Tibial nerve (tissue), 4 donors: Measurements from ENCODE around the gene PTGES2. TPM values are rescaled to one million over a fixed set of nuclear protein-coding genes. Genes with fewer than 3 reads are reported as not detected.

Source experiments
- DNase-seq, 2 donors: peaks; one replicate each; pipeline ENCODE4 v3.0.0-alpha.2; 2019; ENCODE audit warnings: low spot score in 2 of 2
- H3K27ac ChIP-seq, 4 donors: fragments of 200-600 bp; sonication (generic) in 3 of 4; one replicate each; pipeline ENCODE4 v1.5.1; 2017 to 2019; ENCODE audit warnings: mild to moderate bottlenecking in 1 of 4
- H3K27me3 ChIP-seq, 2 donors: fragments of 200-600 bp; sonication (generic) in 1 of 2; one replicate each; pipeline versions ENCODE4 v1.5.1 to v1.6.0; 2017 to 2019
- H3K36me3 ChIP-seq, 3 donors: fragments of 200-600 bp; sonication (generic); one replicate each; pipeline ENCODE4 v1.5.1; 2018 to 2019
- H3K4me1 ChIP-seq, 4 donors: fragments of 200-600 bp; sonication (generic) in 3 of 4; one replicate each; pipeline ENCODE4 v1.5.1; 2017 to 2019
- H3K4me3 ChIP-seq, 4 donors: fragments of 200-600 bp; sonication (generic) in 3 of 4; one replicate each; pipeline ENCODE4 v1.5.1; 2017 to 2019; ENCODE audit warnings: mild to moderate bottlenecking in 1 of 4, moderate library complexity in 1 of 4
- H3K9me3 ChIP-seq, 4 donors: fragments of 200-600 bp; sonication (generic) in 3 of 4; one replicate each; pipeline ENCODE4 v1.5.1; 2017 to 2019
- EP300 ChIP-seq, 2 donors: sonication (generic); formaldehyde crosslinking; IDR thresholded peaks; one replicate each; pipeline ENCODE4 v1.6.1; 2017; ENCODE audit warnings: antibody characterized with exemption in 2 of 2, mild to moderate bottlenecking in 1 of 2
- POLR2A ChIP-seq, 2 donors: fragments of 450-650 bp; IDR thresholded peaks; one replicate each; pipeline ENCODE4 v1.6.1; 2017; ENCODE audit warnings: antibody characterized with exemption in 2 of 2, mild to moderate bottlenecking in 2 of 2, moderate library complexity in 2 of 2
- WGBS, 2 donors: methylation state at CpG; one replicate each; pipeline ENCODE4 v1.1.5; 2018; 5-methylcytosine and 5-hydroxymethylcytosine counted together
- total RNA-seq, 4 donors: library from RNA; depleted of rRNA; stranded (reverse); fragments of >200 nt; gene quantifications; one replicate each; pipeline ENCODE4 v1.1.0, GENCODE V29; 2016
- TF ChIP-seq, protein P1 (sequence below), 5 experiments: fragments of 200-600 bp in 3 of 5; fragments of 450-650 bp in 2 of 5; sonication (generic) in 3 of 5; IDR thresholded peaks; one replicate each; pipeline ENCODE4 v1.5.1; 2016 to 2019; ENCODE audit warnings: antibody characterized with exemption in 5 of 5, mild to moderate bottlenecking in 3 of 5, moderate library complexity in 2 of 5

The PTGES2 gene
- total RNA-seq, 4 donors from 2014 or later, result 68.9 to 180 (median 74.7) TPM

GRCh38 chr9:128117613-128118471, 9.7 kb downstream of the PTGES2 start:
- peak; percentile 88 to 95 for DNase-seq
- Histone ChIP-seq H3K9me3 (no peaks in the 10 kb centered on the region), H3K36me3 (peaks cover 0 to 61% (median 0%) of the 10 kb centered on the region in 3 donors), H3K27me3 (no peaks in the 10 kb centered on the region), H3K4me1 (peaks cover 0 to 11% (median 5%) of the 10 kb centered on the region in 4 donors), H3K4me3 (no peak overlapping the region), H3K27ac (peak overlapping the region in 1 of 4 donors; percentile 70)
- WGBS, 2 donors, result 8 to 9% methylated on average over 22 to 24 of the region's 27 CpGs
- TF ChIP-seq EP300 (IDR thresholded peaks at IDR 0.05) (peak; percentile 39 to 77), POLR2A (IDR thresholded peaks at IDR 0.05) (no peak)
- TF ChIP-seq, protein P1, sequence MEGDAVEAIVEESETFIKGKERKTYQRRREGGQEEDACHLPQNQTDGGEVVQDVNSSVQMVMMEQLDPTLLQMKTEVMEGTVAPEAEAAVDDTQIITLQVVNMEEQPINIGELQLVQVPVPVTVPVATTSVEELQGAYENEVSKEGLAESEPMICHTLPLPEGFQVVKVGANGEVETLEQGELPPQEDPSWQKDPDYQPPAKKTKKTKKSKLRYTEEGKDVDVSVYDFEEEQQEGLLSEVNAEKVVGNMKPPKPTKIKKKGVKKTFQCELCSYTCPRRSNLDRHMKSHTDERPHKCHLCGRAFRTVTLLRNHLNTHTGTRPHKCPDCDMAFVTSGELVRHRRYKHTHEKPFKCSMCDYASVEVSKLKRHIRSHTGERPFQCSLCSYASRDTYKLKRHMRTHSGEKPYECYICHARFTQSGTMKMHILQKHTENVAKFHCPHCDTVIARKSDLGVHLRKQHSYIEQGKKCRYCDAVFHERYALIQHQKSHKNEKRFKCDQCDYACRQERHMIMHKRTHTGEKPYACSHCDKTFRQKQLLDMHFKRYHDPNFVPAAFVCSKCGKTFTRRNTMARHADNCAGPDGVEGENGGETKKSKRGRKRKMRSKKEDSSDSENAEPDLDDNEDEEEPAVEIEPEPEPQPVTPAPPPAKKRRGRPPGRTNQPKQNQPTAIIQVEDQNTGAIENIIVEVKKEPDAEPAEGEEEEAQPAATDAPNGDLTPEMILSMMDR (IDR thresholded peaks at IDR 0.05), result peak; percentile 100

GRCh38 chr9:128116104-128117083, 11.1 kb downstream of the PTGES2 start:
- Histone ChIP-seq H3K36me3 (peaks cover 0 to 53% (median 0%) of the 10 kb centered on the region in 3 donors), H3K4me1 (peaks cover 0 to 11% (median 5%) of the 10 kb centered on the region in 4 donors), H3K27ac (peak overlapping the region in 1 of 4 donors; percentile 62), H3K4me3 (no peak overlapping the region), H3K27me3 (no peaks in the 10 kb centered on the region), H3K9me3 (no peaks in the 10 kb centered on the region)
- 82 to 89% methylated on average over 16 of the region's 16 CpGs for WGBS, 2 donors
- no peak for DNase-seq
- TF ChIP-seq EP300 (IDR thresholded peaks at IDR 0.05) (no peak), POLR2A (IDR thresholded peaks at IDR 0.05) (no peak)
- TF ChIP-seq, protein P1 (IDR thresholded peaks at IDR 0.05), result no peak

- DNase-seq, result peak in 1 of 2 donors; percentile 3
- no peak overlapping the region for H3K4me3 ChIP-seq
- WGBS, 2 donors, result 90 to 95% methylated on average over 22 to 26 of the region's 26 CpGs
Measured at GRCh38 chr9:128115187-128116103, 12.1 kb downstream of the PTGES2 start.

More at GRCh38 chr9:128115187-128116103, 12.1 kb downstream of the PTGES2 start:
- TF ChIP-seq, protein P1 (IDR thresholded peaks at IDR 0.05), result no peak
- TF ChIP-seq EP300 (IDR thresholded peaks at IDR 0.05) (no peak), POLR2A (IDR thresholded peaks at IDR 0.05) (no peak)
- H3K27ac ChIP-seq, result peak overlapping the region in 1 of 4 donors; percentile 79
- peaks cover 0 to 43% (median 0%) of the 10 kb centered on the region in 3 donors for H3K36me3 ChIP-seq
- H3K27me3 ChIP-seq, result no peaks in the 10 kb centered on the region
- H3K4me1 ChIP-seq, result peaks cover 0 to 11% (median 5%) of the 10 kb centered on the region in 4 donors
- H3K9me3 ChIP-seq, result no peaks in the 10 kb centered on the region
